CD4-positive, alpha-beta T cell treated with Interleukin-1 beta for 1 hour (primary cell): Measurements from ENCODE around the gene RRP9.

Source experiments
- DNase-seq, 2 donors: peaks; one replicate each; pipeline ENCODE4 v3.0.0-alpha.2; 2020 to 2022

The RRP9 gene

DNA sequence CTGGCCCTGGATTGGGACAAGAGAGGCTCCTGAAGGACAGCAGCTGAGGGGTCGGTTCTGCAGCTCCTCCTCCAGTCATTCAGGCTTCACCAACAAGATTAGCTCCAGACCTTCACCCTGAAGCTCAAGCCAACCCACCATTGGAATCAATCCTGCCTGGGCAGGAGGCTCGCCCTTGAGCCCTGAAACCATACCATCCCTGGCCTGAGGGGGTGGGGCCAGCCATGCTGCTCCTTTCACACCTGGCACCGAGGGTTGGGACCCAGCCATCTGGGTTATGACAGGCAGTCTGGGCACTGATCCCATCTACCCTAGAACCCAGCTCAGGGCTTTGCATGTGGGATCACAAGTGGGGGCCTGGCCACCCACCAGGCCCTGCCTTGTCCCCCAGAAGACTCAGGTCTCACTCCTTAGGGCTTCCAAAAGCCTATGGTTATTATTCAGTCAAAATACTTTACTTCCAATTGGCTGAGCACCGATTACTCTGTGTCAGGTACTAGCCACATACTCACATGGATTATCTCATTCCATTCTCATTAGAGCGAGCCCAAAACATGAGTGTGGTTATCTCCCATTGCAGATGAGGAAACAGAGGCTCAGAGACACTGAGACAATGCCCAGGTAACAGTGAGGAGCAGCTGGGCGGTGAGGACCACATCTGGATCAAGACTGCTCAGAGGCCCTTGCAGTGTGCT lies 29.0 kb upstream of the RRP9 start:
- no peak for DNase-seq

DNA sequence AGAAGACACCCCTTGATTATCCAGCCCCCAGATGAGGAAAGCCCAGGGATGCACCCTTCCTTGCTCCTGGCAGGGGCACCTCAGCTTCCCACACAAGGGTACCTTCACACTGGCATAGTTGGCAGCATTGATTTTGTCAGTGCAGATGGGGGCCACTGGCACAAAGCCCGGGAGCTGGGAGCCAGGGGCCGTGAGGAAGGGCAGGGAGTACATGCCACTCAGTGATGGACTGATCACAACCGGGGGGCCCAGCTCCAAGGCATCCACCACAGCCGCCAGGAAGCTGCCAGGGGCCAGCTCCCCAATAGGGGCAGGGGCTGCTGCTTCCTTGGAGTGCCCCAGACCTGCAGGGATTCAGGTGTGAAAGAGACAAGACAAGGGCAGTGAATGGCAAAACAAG lies 28.1 kb upstream of the RRP9 start:
- no peak for DNase-seq

- no peak for DNase-seq
Observed at GRCh38 chr3:51968883-51969678, 27.4 kb upstream of the RRP9 start.

DNA sequence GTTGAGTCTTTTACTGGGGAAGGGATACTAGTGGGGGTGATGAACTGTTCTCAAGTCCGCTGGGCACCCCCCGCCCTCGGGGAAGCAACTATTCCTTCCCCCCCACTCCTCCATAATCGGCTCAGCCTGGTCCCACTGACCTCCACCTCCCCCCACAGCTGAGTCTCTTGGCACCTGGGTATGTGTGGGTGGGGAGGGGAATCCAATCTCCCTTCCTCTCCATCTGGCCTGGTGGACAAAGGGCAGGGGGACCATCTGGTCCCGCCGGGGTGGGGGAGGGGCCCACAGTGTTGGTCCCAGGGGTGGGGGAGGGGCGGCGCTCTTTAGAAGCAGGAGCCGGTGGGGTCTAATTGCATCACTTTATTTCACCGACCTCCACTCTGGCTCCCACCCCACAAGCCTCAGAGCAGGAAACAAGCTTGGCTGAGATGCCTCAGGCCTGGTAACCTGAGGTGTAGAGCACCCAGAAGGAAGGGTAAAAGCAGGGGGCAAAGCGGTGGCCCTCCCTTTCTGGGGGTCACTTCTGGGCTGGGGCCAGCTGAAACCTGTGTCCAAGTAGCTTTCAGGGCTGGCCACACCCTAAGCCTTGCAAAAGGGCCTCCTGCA lies 26.6 kb upstream of the RRP9 start:
- DNase-seq: no peak

DNA sequence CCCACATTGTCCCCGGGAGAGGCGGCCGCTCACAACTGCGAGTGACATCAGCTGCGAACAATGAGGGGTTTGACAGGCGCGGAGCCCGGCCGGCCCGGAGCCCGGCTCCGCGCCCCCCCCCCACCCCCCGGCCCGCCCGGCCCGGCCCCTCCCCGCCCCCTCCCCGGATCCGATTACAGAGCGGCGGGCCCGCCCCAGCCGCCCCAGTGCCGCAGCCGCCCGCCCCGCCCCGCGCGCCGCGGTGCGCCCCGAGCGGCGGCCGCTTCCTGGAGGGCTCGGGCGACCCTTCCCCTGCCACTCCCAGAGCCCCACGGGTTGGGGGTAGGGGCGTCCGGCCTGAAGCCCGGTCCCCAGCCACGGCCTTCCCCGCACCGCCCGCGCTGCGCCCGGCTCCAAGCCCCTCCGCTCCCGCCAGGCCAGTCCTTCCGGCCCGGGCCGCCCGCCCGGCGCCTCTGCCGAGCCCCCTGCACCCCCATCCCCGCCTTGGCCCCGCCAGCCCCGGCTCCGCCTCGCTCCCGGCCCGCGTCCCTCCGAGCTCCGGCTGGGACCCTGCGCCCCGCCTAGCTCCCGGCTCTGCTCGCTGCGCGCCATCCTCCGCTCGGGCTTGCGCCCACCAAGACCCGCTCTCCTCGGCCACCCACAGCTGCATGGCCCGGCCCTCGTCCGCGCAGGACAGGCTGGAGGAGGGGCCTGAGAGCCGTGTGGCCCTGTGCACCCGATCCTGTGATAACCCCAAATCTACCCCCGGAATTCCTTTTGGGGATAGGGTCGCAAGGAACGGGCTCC lies 25.9 kb upstream of the RRP9 start, which contains the start of gene PCBP4:
TSS of gene PCBP4 (minus strand) at position 71 of the 786 bp plus-strand sequence. CDS start 6,214 bp downstream, outside the sequence.
- peak; percentile 7 to 48 for DNase-seq

GRCh38 chr3:51966922-51967383 lies 25.2 kb upstream of the RRP9 start:
- DNase-seq: no peak

DNA sequence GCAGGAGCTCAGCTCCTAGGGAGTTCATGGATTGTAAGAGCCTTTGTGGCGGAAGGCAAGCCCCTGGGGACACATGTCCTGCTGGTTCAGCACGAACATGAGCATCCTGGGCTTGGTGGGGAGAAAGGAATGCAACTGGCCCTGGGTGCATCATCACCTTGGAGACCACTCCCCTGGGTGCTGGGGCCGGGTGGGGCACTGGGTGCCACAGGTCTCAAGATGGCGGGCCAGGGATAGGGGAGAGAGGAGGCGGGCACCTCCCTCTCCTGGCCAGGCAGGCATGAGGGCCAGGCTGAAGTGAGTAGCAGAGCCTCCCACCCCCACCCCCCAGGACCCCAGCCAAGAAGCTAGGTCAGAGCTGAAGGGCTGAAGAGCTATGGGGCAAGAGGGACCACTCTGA lies 24.8 kb upstream of the RRP9 start:
- DNase-seq: no peak

DNA sequence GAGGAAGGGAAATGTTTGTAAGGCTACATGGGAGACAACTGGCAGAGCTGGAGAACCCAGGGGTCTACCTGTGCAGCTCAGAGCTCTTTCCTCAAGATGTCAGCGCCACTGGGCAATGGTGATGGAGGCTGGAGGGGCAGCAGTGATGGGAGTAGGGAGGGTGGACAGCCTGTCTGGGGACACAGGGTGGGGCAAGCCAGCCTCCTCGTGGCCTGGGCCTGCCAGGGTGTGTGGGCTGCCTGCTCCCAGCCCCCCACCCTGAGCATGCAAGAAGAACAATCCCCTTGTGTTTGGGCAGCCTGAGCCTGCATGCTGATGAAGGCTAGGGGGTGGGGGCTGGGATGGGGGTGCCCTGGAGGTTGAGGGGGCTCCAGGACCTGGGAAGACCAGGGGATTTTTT lies 24.3 kb upstream of the RRP9 start:
- no peak for DNase-seq

DNA sequence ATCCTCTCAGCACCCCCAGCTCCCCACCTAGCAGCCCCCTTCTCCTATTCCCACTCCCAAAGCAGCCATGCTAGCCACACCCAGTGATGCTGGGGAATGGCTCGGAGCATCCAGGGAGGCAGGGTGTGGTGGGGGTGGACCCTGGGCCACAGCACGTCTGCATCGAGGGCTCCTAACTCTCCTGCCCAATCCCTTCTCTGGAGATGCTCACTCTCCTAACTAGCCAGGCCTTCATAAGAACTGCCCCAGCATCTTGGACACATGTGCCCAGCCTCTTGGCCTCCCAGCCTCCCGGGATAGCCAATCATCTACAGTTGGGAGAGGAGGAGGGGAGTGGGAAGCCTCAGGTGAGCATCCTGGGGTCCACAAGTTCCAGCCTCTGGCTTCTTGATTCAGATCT lies 22.8 kb upstream of the RRP9 start:
- no peak for DNase-seq

- no peak for DNase-seq
Observed at GRCh38 chr3:51963951-51964451, 22.3 kb upstream of the RRP9 start.

GRCh38 chr3:51962854-51963530 lies 21.3 kb upstream of the RRP9 start:
- no peak for DNase-seq

DNA sequence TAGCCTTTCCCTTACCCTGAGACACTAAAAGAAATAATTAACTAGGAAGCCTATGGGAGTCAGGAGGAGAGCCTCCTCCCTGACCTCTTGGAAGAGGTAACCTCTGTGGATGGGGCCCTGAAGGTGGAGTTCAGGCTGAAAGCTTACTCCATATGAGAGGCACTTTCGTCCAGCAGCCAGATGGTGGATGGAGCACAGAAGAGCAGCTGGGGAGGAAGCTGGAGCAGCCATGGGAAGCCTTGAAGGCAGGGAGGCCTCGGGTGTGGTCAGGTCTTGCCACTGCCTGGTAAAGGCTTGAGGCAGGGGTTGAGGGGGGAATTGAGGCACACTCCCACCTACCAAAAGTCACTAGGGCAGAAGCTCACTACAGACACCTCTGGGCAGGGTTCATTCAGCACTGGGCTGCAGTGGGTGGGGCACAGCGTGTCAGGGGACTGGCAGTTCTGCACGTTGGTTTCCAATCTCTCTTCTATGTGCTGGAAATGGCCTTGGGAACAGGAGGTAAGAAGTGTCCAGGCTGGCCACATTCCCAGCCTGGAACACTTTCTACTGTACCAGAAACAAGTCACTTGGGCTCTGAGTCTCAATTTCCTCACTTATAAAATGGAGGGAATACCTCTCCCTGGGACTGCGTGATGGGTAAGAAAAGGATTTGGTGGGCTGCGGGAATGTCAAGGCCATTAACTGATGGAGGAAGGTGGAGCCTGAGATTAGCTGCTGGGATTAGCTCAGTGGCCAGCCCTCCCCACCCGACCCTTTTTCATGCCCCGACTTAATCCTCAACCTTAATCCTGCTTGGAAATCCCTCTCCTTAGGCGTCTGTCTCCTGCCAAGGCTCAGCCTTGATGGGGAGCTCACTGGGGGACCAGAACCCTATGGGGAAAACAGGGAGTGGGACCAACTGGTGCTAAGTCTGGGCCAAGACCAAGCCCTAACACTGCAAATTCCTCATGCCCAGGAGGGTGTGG lies 20.2 kb upstream of the RRP9 start:
- no peak for DNase-seq

- no peak for DNase-seq
Observed at GRCh38 chr3:51961011-51961410, 19.3 kb upstream of the RRP9 start.

DNA sequence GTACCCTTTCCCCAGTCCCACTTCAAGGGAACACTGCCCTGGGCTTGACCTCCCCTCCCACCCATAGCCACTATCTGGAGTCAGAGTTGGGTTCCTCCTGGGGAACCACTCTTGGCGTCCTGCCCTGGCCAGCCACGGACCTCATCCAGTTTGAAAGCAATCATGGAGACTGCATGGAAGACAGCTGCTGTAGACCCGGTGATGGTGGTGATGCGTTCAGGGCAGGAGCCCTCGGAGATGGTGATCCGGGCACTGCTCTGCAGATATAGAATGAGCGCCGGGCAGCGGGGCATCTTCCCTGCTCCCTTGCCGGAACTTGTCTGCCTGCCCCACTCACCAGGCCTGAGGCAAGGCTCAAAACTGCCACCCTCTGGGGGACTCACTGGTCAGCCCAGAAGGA lies 18.7 kb upstream of the RRP9 start:
- no peak for DNase-seq

DNA sequence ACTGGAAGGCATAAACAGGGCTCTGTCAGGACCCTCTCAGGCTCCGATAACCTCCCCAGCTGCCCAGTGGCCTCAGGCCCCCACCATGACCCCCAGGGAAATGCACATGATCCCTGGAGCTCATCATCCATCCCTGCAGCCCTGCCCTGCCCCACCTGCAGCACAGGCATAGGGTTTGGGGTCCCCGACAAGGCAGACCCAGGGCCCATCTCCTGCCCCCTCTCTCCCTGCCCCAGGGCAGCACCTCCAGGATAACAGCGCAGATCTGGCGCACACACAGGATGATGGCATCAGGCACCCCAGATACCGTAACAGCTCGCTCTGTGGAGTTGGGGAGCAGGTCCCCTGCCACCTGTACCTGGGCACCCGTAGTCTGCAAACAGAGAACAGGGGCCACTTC lies 17.9 kb upstream of the RRP9 start:
- DNase-seq: no peak

- no peak for DNase-seq
Observed at GRCh38 chr3:51958603-51959521, 17.2 kb upstream of the RRP9 start.

GRCh38 chr3:51957520-51958205 lies 16.0 kb upstream of the RRP9 start:
- no peak for DNase-seq

DNA sequence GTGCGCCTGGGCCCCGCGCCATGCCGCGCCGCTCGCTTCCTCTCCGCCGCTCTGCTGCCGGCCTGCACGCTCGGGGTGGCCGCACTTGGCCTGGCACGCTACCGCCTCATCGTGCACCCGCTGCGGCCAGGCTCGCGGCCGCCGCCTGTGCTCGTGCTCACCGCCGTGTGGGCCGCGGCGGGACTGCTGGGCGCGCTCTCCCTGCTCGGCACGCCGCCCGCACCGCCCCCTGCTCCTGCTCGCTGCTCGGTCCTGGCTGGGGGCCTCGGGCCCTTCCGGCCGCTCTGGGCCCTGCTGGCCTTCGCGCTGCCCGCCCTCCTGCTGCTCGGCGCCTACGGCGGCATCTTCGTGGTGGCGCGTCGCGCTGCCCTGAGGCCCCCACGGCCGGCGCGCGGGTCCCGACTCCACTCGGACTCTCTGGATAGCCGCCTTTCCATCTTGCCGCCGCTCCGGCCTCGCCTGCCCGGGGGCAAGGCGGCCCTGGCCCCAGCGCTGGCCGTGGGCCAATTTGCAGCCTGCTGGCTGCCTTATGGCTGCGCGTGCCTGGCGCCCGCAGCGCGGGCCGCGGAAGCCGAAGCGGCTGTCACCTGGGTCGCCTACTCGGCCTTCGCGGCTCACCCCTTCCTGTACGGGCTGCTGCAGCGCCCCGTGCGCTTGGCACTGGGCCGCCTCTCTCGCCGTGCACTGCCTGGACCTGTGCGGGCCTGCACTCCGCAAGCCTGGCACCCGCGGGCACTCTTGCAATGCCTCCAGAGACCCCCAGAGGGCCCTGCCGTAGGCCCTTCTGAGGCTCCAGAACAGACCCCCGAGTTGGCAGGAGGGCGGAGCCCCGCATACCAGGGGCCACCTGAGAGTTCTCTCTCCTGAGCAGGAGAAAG lies 14.4 kb upstream of the RRP9 start:
- peak; percentile 30 to 33 for DNase-seq
